Stimulated activated naive B cell treated with anti-CD40 and anti-IgM and Interleukin-4, amounts not matched to agents 10 μg/mL and 1 μg/mL and 100 μg/mL, for 72 hours (primary cell): ENCODE measurements around the gene TGFB2.

Experiments used
- ATAC-seq, 2 donors: fragments of 150-1000 bp; cut with Tn5 transposase; replicated peaks; 2 replicates each; pipeline ENCODE4 v1.10.0; 2021; ENCODE audit warnings: moderate library complexity in 1 of 2
- DNase-seq: peaks from one replicate; pipeline ENCODE4 v3.0.0; 2021
- H3K27ac Mint-ChIP-seq: one replicate; pipeline ENCODE4 v1.8.0; 2022; ENCODE audit warnings: mild to moderate bottlenecking, mixed read lengths
- H3K27me3 Mint-ChIP-seq, 2 donors: one replicate each; pipeline ENCODE4 v1.8.0; 2022; ENCODE audit warnings: mixed read lengths in 2 of 2
- H3K36me3 Mint-ChIP-seq, 2 donors: one replicate each; pipeline ENCODE4 v1.8.0; 2022; ENCODE audit warnings: mixed read lengths in 2 of 2, mild to moderate bottlenecking in 1 of 2
- H3K4me1 Mint-ChIP-seq, 2 donors: one replicate each; pipeline ENCODE4 v1.8.0; 2022; ENCODE audit warnings: mixed read lengths in 2 of 2, mild to moderate bottlenecking in 1 of 2
- H3K4me3 Mint-ChIP-seq, 2 donors: one replicate each; pipeline ENCODE4 v1.8.0; 2022; ENCODE audit warnings: mild to moderate bottlenecking in 2 of 2, mixed read lengths in 2 of 2, moderate library complexity in 1 of 2
- H3K9me3 Mint-ChIP-seq, 2 donors: one replicate each; pipeline ENCODE4 v1.8.0; 2022; ENCODE audit warnings: mixed read lengths in 2 of 2, mild to moderate bottlenecking in 1 of 2

The TGFB2 gene

DNA sequence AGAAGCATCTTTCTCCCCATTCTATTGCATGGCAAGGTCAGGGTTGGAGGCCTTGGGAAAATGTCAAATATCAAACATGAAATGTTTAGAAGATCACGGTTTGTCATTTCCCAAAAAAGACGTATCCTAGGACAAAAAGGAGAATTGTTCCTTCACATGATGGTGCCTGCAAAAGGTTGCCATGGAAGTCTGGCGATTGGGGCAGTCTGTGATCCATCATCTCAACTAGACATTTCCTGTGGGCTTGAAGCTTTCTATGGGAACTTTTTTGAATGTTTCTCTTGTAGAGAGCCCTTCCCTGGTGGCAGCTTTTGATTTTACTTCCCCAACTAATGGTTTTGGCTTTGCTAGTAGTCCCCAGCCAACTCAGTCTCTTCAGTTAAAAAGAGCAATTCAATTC lies 106.3 kb downstream of the TGFB2 start:
- DNase-seq, result no peak
- Mint-ChIP-seq H3K9me3 (peaks cover 8 to 9% of the 10 kb centered on the region in 2 donors), H3K27me3 (peaks cover 7 to 13% of the 10 kb centered on the region in 2 donors), H3K4me1 (peaks cover 0 to 2% of the 10 kb centered on the region in 2 donors), H3K27ac (no peak overlapping the region), H3K36me3 (no peaks in the 10 kb centered on the region), H3K4me3 (no peak overlapping the region)
- no peak for ATAC-seq

DNA sequence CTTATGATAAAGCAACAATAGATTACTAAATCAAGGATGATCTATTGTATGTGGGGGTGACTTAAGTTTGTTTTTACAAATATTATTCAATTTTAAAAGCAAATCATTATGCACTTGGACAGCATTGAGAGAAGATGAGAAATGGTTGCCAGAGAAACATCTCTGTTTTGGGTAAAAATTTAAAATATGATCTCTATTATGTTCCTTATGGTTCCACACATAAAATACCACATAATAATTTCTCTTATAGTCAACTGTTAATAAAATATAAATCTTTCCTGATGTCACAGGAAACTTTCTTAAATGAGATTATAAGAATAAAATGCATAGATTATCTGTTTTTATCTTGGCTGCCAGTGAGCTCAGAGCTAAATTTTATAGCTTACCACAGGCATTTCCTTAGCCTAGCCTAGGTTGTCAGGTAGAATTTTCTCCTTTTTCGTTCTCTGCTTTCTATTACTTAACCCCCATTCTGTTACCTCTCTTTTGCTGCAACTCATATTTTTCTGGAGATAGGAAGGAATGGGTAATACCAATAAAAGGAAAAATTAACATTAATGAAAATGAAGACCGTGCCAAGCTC lies 109.7 kb downstream of the TGFB2 start:
- Mint-ChIP-seq H3K9me3 (peaks cover 0 to 2% of the 10 kb centered on the region in 2 donors), H3K27ac (no peak overlapping the region), H3K4me1 (peaks cover 6 to 8% of the 10 kb centered on the region in 2 donors), H3K36me3 (no peaks in the 10 kb centered on the region), H3K27me3 (peaks cover 0 to 9% of the 10 kb centered on the region in 2 donors), H3K4me3 (no peak overlapping the region)
- no peak for DNase-seq
- no peak for ATAC-seq

DNA sequence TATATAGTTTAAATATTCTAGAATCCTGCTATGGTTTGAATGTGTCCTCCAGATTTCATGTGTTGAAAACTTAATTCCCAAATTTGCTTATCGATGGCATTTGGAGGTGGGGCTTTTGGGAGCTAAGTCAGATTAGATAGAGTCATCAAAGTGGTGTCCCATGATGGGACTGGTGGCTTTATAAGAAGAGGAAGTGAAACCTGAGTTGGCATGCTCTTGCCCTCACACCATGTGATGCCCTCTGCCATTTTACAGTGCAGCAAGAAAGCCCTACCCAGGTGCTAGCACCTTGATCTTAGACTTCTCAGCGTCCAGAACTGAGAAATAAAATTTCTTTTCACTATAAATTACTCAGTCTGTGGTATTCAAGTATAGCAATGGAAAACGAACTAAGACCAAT lies 111.3 kb downstream of the TGFB2 start:
- H3K4me3 Mint-ChIP-seq, result no peak overlapping the region
- H3K27me3 Mint-ChIP-seq, result peaks cover 0 to 9% of the 10 kb centered on the region in 2 donors
- H3K36me3 Mint-ChIP-seq, result no peaks in the 10 kb centered on the region
- DNase-seq (peak; percentile 6), ATAC-seq (peak; percentile 66 to 70)
- H3K27ac Mint-ChIP-seq, result no peak overlapping the region
- H3K9me3 Mint-ChIP-seq, result peaks cover 0 to 2% of the 10 kb centered on the region in 2 donors
- H3K4me1 Mint-ChIP-seq, result peaks cover 14 to 16% of the 10 kb centered on the region in 2 donors

DNA sequence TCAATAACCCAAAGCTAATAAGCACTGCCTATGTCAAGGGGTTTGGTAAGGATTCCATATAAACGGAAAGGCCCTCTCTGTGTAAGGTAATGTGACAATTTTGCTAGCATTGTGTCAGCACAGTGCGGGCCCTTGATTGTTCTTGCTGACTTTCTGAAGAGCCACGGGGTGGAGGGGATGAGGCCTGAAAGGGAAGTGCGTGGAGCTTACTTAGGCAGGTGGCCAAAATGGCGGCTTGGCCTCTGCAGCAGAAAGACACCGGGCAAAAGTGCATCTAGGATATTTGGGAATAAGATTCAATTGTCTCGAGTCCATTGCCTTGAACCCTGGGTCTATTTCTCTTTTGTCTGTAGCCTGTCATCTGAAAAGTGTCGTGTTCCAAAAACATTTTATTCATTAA lies 114.3 kb downstream of the TGFB2 start:
- no peak overlapping the region for H3K27ac Mint-ChIP-seq
- peaks cover 19 to 24% of the 10 kb centered on the region in 2 donors for H3K4me1 Mint-ChIP-seq
- no peak for DNase-seq
- H3K4me3 Mint-ChIP-seq, result no peak overlapping the region
- H3K36me3 Mint-ChIP-seq, result no peaks in the 10 kb centered on the region
- peaks cover 0 to 2% of the 10 kb centered on the region in 2 donors for H3K9me3 Mint-ChIP-seq
- no peak for ATAC-seq
- H3K27me3 Mint-ChIP-seq, result peaks cover 0 to 6% of the 10 kb centered on the region in 2 donors

DNA sequence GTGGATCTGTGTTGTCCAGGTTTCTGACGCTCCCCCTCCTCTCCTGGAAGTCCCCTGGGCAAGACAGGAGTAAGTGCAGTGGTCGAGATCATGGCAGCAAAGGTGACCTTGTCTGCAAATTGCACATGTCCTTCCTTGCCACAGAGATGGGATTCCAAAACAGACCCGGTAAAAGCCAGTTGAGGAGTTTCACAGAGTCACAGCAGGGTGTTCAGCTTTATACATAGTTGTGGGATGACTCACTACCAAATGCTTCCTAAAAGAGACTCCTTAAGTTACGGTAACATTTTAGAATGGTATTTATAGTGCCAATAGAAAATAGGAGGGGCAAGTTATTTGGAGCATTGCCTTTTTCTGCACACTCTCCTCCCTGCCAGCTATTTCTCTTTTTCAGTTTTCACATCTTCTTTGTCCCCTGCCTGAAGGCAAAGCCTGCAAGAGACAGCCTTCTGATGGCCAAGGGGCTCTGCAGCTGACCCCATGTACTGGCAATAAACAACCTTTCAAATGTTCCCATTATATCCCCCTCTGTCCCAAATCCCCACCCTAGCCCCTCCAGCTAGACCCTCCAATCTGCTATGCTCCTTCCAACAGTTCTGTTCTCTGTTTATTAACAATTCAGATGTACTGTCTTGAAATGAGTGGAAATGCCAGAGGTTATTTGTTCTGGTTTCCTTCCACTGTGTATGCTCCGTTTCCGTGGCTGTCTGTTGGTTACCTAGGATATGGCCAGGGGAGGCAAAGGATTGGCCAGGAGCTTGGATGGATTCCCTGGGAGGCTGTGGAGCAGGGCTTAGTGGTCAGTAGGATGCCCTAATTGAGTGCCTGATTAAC lies 115.0 kb downstream of the TGFB2 start:
- DNase-seq (no peak), ATAC-seq (peak; percentile 93 to 94)
- Mint-ChIP-seq H3K27ac (peak overlapping the region; percentile 75), H3K9me3 (peaks cover 0 to 2% of the 10 kb centered on the region in 2 donors), H3K4me1 (peaks cover 19 to 24% of the 10 kb centered on the region in 2 donors), H3K36me3 (no peaks in the 10 kb centered on the region), H3K4me3 (peak overlapping the region; percentile 45 to 60), H3K27me3 (peaks cover 0 to 6% of the 10 kb centered on the region in 2 donors)

DNA sequence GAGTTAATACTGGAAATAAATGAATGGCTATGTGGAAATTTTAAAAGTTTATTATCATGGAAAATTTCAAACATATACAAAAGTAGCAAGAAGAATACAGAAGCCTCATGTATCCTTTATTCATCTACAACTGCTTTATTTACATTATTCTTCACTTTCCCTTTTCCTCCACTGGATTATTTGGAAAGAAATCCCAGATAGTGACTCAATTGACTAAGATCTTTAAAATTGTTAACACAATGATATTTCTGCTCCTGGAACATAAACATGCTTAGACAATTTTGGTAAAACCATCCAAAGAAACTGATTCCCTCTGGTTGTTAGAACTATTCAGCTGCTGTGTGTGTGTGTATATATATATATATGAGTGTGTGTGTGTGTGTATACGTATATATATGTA lies 116.2 kb downstream of the TGFB2 start:
- no peaks in the 10 kb centered on the region for H3K36me3 Mint-ChIP-seq
- peaks cover 18 to 24% of the 10 kb centered on the region in 2 donors for H3K4me1 Mint-ChIP-seq
- no peak overlapping the region for H3K27ac Mint-ChIP-seq
- DNase-seq, result no peak
- H3K9me3 Mint-ChIP-seq, result peaks cover 0 to under 1% of the 10 kb centered on the region in 2 donors
- H3K27me3 Mint-ChIP-seq, result peaks cover 0 to 6% of the 10 kb centered on the region in 2 donors
- no peak overlapping the region for H3K4me3 Mint-ChIP-seq
- ATAC-seq, result no peak

DNA sequence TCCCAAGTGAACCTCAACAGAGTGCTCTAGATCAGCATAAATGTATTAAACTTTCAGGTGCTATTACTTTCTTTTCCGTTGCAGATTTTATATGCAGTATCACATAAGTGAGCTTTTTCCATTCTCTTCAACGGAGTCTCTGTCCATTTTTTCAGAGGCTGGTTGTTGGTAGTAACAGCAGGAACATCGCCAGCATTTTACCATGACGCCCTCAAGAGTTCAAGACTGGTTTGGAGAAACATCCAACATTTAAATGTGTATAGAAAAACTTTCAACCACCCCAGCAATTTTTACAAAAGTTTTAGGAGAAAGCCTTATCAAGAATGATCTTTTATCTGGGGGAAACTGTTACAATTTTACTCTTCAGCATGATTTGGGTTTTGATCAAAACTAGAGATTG lies 117.0 kb downstream of the TGFB2 start:
- DNase-seq (no peak), ATAC-seq (no peak)
- H3K27me3 Mint-ChIP-seq, result peaks cover 0 to 6% of the 10 kb centered on the region in 2 donors
- no peak overlapping the region for H3K4me3 Mint-ChIP-seq
- no peaks in the 10 kb centered on the region for H3K36me3 Mint-ChIP-seq
- H3K4me1 Mint-ChIP-seq, result peaks cover 17 to 24% of the 10 kb centered on the region in 2 donors
- no peak overlapping the region for H3K27ac Mint-ChIP-seq
- no peaks in the 10 kb centered on the region for H3K9me3 Mint-ChIP-seq

DNA sequence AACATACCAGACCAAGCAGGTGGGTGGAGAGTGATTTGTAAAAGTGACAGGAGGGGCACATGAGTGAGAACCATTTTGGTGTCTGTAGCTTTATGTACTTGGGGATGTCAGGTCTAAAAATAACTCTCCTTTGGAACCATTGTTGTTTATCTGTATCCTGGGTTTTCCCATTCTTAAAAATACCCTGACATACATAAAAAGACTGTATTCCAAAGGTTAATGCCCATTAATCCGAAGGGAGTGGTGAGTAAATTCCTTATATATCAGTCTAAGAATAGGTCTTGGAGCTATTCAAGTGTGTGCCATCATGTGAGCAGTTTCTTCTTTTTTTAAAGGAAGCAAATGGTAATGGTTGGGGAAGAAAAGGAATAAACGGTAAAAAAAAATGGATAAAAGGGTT lies 117.5 kb downstream of the TGFB2 start:
- H3K4me1 Mint-ChIP-seq, result peaks cover 17 to 26% of the 10 kb centered on the region in 2 donors
- no peak overlapping the region for H3K4me3 Mint-ChIP-seq
- DNase-seq (no peak), ATAC-seq (no peak)
- H3K27ac Mint-ChIP-seq, result no peak overlapping the region
- H3K36me3 Mint-ChIP-seq, result no peaks in the 10 kb centered on the region
- peaks cover 0 to 6% of the 10 kb centered on the region in 2 donors for H3K27me3 Mint-ChIP-seq
- no peaks in the 10 kb centered on the region for H3K9me3 Mint-ChIP-seq

DNA sequence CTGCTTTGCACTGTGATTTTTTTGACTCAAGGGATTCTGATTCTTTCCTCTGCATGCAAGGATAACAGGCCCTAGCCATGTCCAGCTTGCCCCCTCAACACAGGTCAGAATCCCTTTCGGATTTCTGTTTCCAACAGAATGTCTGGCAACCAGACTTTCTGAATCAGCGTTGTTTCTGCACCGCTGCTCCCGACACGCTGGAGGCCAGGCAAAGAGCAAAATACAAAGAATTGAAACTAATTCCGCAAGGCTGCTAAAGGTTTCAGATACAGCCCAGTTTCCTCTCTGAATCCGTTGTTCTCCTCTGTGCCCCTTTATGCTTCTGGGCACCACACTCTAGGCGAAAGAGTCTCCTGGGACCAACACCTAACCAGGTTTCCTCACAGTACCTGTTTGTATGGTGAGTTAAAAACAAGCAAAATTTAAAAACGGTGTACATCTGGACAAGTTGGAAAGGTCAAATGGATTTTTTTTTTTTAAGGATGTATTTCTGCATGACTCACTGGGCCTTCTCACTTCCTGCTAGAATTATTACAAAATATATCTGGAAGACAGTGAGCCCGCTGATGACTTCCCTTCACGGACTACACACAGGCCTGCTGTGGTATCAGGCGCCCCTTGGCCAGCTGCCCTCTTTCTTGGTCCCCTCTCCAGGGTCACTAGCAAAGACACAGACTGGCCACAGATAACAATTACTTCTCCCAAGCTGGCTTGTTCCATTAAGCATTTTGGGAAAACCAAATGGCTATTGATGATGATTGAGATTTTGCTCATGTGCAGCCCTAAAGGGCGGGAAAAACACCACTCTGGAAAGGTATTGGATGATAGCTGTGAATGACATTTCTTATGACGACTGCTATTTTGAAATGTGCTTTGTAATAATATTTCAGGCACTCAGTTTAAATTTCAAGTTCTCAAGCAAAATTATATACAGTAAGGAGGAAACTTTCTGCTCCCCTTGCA lies 118.3 kb downstream of the TGFB2 start:
- no peak for DNase-seq
- Mint-ChIP-seq H3K4me1 (peaks cover 17 to 33% of the 10 kb centered on the region in 2 donors), H3K27ac (peak overlapping the region; percentile 25), H3K36me3 (no peaks in the 10 kb centered on the region), H3K4me3 (no peak overlapping the region), H3K9me3 (no peaks in the 10 kb centered on the region), H3K27me3 (peaks cover 0 to 6% of the 10 kb centered on the region in 2 donors)
- ATAC-seq, result no peak

DNA sequence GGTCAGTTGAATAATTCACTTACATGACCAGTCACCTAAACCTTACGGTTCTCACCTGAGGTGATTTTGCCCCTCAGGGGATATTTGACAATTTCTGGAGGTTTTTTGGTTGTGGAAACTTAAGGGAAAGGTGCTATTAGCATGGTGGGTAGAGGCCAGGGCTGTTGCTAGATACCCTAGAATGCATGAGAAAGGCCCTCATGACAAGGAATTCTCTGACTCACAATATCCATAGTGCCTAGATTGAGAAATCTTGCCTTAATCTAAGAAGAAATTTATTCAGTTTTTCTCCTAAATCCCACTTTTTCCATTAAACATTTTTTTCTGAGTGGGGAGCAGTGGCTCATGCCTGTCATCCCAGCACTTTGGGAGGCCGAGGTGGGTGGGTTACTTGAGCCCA lies 119.7 kb downstream of the TGFB2 start:
- no peaks in the 10 kb centered on the region for H3K36me3 Mint-ChIP-seq
- peaks cover 13 to 27% of the 10 kb centered on the region in 2 donors for H3K4me1 Mint-ChIP-seq
- H3K27ac Mint-ChIP-seq, result no peak overlapping the region
- DNase-seq, result no peak
- ATAC-seq, result no peak
- H3K9me3 Mint-ChIP-seq, result no peaks in the 10 kb centered on the region
- no peak overlapping the region for H3K4me3 Mint-ChIP-seq
- H3K27me3 Mint-ChIP-seq, result peaks cover 0 to 6% of the 10 kb centered on the region in 2 donors

DNA sequence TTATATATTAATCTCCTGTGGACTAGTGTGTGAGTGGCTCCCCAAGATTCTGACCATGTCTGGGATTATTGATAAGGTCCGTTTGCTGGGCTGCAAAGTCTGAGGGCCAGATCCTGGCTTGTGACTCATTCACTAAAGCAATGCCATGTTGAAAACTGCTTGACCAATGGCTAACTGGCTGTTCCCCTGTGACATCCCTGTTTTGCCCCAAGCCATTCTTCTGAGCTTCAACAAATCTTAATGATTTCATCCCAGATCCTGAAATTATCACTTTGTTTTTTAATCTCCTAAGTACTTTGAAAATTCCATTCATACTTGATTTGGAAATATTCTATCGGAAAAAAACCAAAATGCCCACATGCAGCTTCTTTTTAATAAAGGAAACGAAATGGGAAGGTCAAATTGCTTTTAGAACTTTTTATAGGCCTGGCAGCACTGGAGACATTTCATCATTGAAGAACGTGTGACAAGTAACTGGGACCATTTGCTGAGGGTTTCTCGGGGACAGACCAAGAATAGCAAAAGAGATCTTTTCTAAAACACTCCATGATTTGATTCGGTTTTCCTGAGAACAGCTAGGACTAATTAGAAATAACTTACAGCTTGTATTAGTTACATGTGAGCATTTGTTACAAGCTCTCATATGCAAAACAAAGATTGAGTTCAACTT lies 121.3 kb downstream of the TGFB2 start:
- ATAC-seq (no peak), DNase-seq (no peak)
- Mint-ChIP-seq H3K4me1 (peaks cover 5 to 19% of the 10 kb centered on the region in 2 donors), H3K36me3 (no peaks in the 10 kb centered on the region), H3K27ac (no peak overlapping the region), H3K9me3 (no peaks in the 10 kb centered on the region), H3K27me3 (peaks cover 0 to 6% of the 10 kb centered on the region in 2 donors), H3K4me3 (no peak overlapping the region)

DNA sequence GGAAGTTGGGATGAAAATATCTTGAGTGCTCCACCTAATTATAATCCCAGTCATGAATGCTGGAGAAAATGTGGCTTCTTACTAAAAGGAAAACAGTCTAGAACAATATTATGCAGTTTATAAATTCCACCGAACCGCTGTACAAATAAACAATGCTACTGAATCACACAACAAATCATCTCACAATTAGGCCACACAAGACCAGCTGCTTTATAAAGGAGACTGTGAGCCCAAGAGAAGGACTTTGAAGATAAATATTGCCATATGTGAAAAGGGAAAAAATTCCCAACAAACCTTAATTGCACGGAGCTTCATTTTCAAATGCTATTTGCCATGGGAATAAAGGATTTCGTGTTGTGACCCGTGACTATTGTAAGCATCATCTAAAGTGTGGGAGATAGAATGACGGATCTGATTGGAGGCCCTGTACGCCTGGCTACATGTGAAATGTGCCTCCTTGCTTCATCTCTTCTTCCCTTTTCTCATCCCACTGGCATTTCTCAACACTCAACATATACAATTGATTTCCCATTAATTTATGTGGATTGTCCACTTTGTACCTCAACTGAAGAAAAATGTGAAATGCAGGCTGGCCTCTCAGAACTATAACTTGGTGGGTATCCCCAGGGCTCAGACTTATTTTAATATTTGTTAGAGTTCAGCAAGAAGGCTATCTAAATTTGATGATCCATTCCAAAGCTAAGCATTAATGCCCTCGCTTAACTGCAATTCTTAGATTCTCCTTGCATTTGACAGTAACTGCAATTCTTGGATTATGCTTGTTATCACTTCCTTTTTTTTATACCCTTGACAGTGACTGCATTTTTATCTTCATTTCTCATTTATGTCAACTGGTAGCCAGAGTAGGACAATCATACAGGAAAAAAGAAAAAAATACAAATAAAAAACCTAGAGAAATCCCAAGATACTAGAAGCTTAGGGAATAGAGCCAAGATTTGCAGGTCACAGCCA lies 122.3 kb downstream of the TGFB2 start:
- Mint-ChIP-seq H3K27ac (no peak overlapping the region), H3K9me3 (no peaks in the 10 kb centered on the region), H3K4me3 (no peak overlapping the region), H3K4me1 (peaks cover 5 to 16% of the 10 kb centered on the region in 2 donors), H3K36me3 (no peaks in the 10 kb centered on the region), H3K27me3 (peaks cover 0 to 4% of the 10 kb centered on the region in 2 donors)
- ATAC-seq (no peak), DNase-seq (no peak)

DNA sequence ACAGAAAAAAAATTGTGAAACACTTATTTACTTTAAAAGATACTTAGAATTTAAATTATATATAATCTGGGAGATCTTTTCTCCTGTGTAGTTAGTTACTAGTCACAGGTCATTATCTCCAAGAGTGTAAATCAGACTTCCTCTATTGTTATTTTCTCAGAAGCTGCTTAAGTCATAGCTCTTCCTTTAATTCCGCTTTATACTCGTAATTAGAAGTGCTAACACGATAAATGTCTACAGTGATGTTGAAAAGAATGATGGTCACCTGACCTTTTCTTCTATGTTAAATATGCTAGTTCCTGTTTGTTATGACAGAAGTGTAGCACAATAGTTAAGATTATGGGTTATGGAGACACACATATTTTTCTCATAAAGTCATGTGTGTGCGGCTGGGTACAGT lies 123.6 kb downstream of the TGFB2 start:
- no peaks in the 10 kb centered on the region for H3K9me3 Mint-ChIP-seq
- no peaks in the 10 kb centered on the region for H3K36me3 Mint-ChIP-seq
- ATAC-seq, result no peak
- H3K4me1 Mint-ChIP-seq, result peaks cover 10 to 19% of the 10 kb centered on the region in 2 donors
- DNase-seq, result no peak
- H3K4me3 Mint-ChIP-seq, result no peak overlapping the region
- H3K27me3 Mint-ChIP-seq, result no peaks in the 10 kb centered on the region
- H3K27ac Mint-ChIP-seq, result no peak overlapping the region
